IMR-90 (cell line): ENCODE data around the gene TFEB. TPM values are rescaled to one million over a fixed set of nuclear protein-coding genes. Genes with fewer than 3 reads are reported as not detected.

Experiments used
- ATAC-seq: fragments of 200-7000 bp; cut with Tn5 transposase; 2 replicates; pipeline ENCODE4 v1.9.1; 2020; ENCODE audit warnings: low read depth, mild to moderate bottlenecking, moderate library complexity
- BruUV-seq: library from RNA; stranded (reverse); fragments of 400-500 nt; replicated peaks from 2 replicates; lab custom pipeline; 2021; lab: Mats Ljungman, UMichigan
- CTCF ChIA-PET: fragments of 300-600 bp; formaldehyde crosslinking; extraction: SDS; loops from one replicate; lab custom pipeline; 2021; ENCODE audit warnings: antibody characterized with exemption; lab: Yijun Ruan, JAX
- POLR2A ChIA-PET: fragments of 300-600 bp; sonication (Branson Sonifier 250); formaldehyde crosslinking; loops from one replicate; lab custom pipeline; 2022; ENCODE audit warnings: antibody characterized with exemption; ENCODE audit not compliant: unreplicated experiment; lab: Charles Lee
- DNase-seq: peaks from one replicate; pipeline ENCODE4 v3.0.0; 2013
- H2AFZ ChIP-seq: replicated peaks from 2 replicates; pipeline ENCODE3; 2013; ENCODE audit warnings: low read length, mild to moderate bottlenecking; ENCODE audit not compliant: poor library complexity
- H2AK5ac ChIP-seq: 2 replicates; pipeline ENCODE4 v1.6.1; 2013; ENCODE audit warnings: low read depth, low read length, inconsistent platforms
- H2AK9ac ChIP-seq: replicated peaks from 2 replicates; pipeline ENCODE3; 2013; ENCODE audit warnings: mild to moderate bottlenecking, low read depth, low read length, moderate library complexity; ENCODE audit not compliant: poor library complexity
- H2BK120ac ChIP-seq: 2 replicates; pipeline ENCODE4 v1.6.1; 2013; ENCODE audit warnings: low read depth, low read length, inconsistent platforms
- H2BK15ac ChIP-seq: 3 replicates; pipeline ENCODE4 v1.6.1; 2013; ENCODE audit warnings: low read depth, low read length, inconsistent platforms
- H2BK20ac ChIP-seq: 2 replicates; pipeline ENCODE4 v1.6.1; 2013; ENCODE audit warnings: low read depth, mild to moderate bottlenecking, inconsistent platforms, low read length, moderate library complexity
- H2BK5ac ChIP-seq: 2 replicates; pipeline ENCODE4 v1.6.1; 2013; ENCODE audit warnings: mild to moderate bottlenecking, low read depth, low read length, inconsistent platforms; ENCODE audit not compliant: poor library complexity, severe bottlenecking
- H3K14ac ChIP-seq: replicated peaks from 2 replicates; pipeline ENCODE4 v1.6.1; 2013; ENCODE audit warnings: low read depth, low read length, inconsistent platforms
- H3K18ac ChIP-seq: 2 replicates; pipeline ENCODE4 v1.6.1; 2013; ENCODE audit warnings: low read depth, low read length, control low read depth
- H3K23ac ChIP-seq: 2 replicates; pipeline ENCODE4 v1.6.1; 2013; ENCODE audit warnings: low read depth, low read length, inconsistent platforms
- H3K27ac ChIP-seq: 2 replicates; pipeline ENCODE4 v1.5.1; 2013; ENCODE audit warnings: mild to moderate bottlenecking, control low read depth, low read length; ENCODE audit not compliant: insufficient read depth
- H3K27me3 ChIP-seq: 2 replicates; pipeline ENCODE4 v1.6.1; 2013; ENCODE audit warnings: low read length; ENCODE audit not compliant: control insufficient read depth, insufficient read depth
- H3K36me3 ChIP-seq: 2 replicates; pipeline ENCODE4 v1.6.1; 2013; ENCODE audit warnings: low read length, mixed read lengths; ENCODE audit not compliant: control insufficient read depth, insufficient read depth
- H3K4ac ChIP-seq: 2 replicates; pipeline ENCODE4 v1.6.1; 2013; ENCODE audit warnings: low read depth, low read length, inconsistent platforms
- H3K4me1 ChIP-seq: 2 replicates; pipeline ENCODE4 v1.6.1; 2013; ENCODE audit warnings: low read length, mixed read lengths; ENCODE audit not compliant: control insufficient read depth, insufficient read depth
- H3K4me2 ChIP-seq: 2 replicates; pipeline ENCODE4 v1.6.1; 2013; ENCODE audit warnings: low read depth, mild to moderate bottlenecking, control low read depth, low read length, moderate library complexity
- H3K4me3 ChIP-seq: 2 replicates; pipeline ENCODE4 v1.5.1; 2013; ENCODE audit warnings: low read depth, mild to moderate bottlenecking, control low read depth, low read length, moderate library complexity; ENCODE audit not compliant: insufficient read depth
- H3K56ac ChIP-seq: 2 replicates; pipeline ENCODE4 v1.6.1; 2013; ENCODE audit warnings: low read length, inconsistent platforms; ENCODE audit not compliant: insufficient read depth; ENCODE audit errors: extremely low read depth
- H3K79me1 ChIP-seq, 2 experiments: 2 replicates each; pipeline ENCODE4 v1.6.1; 2013; ENCODE audit warnings: low read length in 2 of 2, inconsistent platforms in 1 of 2, low read depth in 1 of 2
- H3K9ac ChIP-seq: 2 replicates; pipeline ENCODE4 v1.6.1; 2013; ENCODE audit warnings: low read depth, low read length, control low read depth
- H3K9me1 ChIP-seq: 2 replicates; pipeline ENCODE4 v1.6.1; 2013; ENCODE audit warnings: low read length, inconsistent platforms; ENCODE audit not compliant: insufficient read depth
- H3K9me3 ChIP-seq: 2 replicates; pipeline ENCODE4 v1.6.1; 2013; ENCODE audit warnings: low read length; ENCODE audit not compliant: control insufficient read depth, insufficient read depth
- H4K20me1 ChIP-seq: 2 replicates; pipeline ENCODE4 v1.6.1; 2013; ENCODE audit warnings: low read length, inconsistent platforms; ENCODE audit not compliant: insufficient read depth
- H4K5ac ChIP-seq: 2 replicates; pipeline ENCODE4 v1.6.1; 2013; ENCODE audit warnings: mild to moderate bottlenecking, low read depth, low read length, control low read depth
- H4K8ac ChIP-seq, 2 experiments: 2 replicates each; pipeline ENCODE4 v1.6.1; 2013; ENCODE audit warnings: low read depth in 2 of 2, low read length in 2 of 2, control low read depth in 1 of 2, inconsistent platforms in 1 of 2
- H4K91ac ChIP-seq: 2 replicates; pipeline ENCODE4 v1.6.1; 2013; ENCODE audit warnings: low read depth, low read length, inconsistent platforms; ENCODE audit not compliant: insufficient read depth
- BHLHE40 ChIP-seq: fragments of 150-350 bp; IDR thresholded peaks from 2 replicates; pipeline ENCODE4 v1.6.1; 2016; ENCODE audit warnings: mild to moderate bottlenecking, low read depth, low read length
- CEBPB ChIP-seq: IDR thresholded peaks from 2 replicates; pipeline ENCODE4 v1.6.1; 2012; ENCODE audit warnings: low read depth, low read length, improper control_type of control experiment
- CHD1 ChIP-seq: IDR thresholded peaks from 2 replicates; pipeline ENCODE4 v1.6.1; 2012; ENCODE audit warnings: low read depth, low read length, improper control_type of control experiment
- CTCF ChIP-seq: conservative IDR thresholded peaks from 2 replicates; pipeline ENCODE4 v1.5.1; 2012; ENCODE audit warnings: mild to moderate bottlenecking, low read depth, low read length, improper control_type of control experiment
- FOS ChIP-seq: fragments of 150-350 bp; IDR thresholded peaks from 2 replicates; pipeline ENCODE4 v1.6.1; 2016; ENCODE audit warnings: low read depth, low read length
- MAFK ChIP-seq: IDR thresholded peaks from 2 replicates; pipeline ENCODE4 v1.6.1; 2012; ENCODE audit warnings: low read depth, low read length, improper control_type of control experiment
- MAZ ChIP-seq: IDR thresholded peaks from 2 replicates; pipeline ENCODE4 v1.6.1; 2012; ENCODE audit warnings: low read depth, mild to moderate bottlenecking, low read length, improper control_type of control experiment, moderate library complexity, borderline replicate concordance
- MXI1 ChIP-seq: IDR thresholded peaks from 2 replicates; pipeline ENCODE4 v1.6.1; 2012; ENCODE audit warnings: low read depth, mild to moderate bottlenecking, low read length, moderate library complexity, borderline replicate concordance
- POLR2A ChIP-seq: IDR thresholded peaks from 2 replicates; pipeline ENCODE4 v1.6.1; 2012; ENCODE audit warnings: mild to moderate bottlenecking, low read depth, low read length
- RCOR1 ChIP-seq: IDR thresholded peaks from 2 replicates; pipeline ENCODE4 v1.6.1; 2012; ENCODE audit warnings: mild to moderate bottlenecking, low read length, improper control_type of control experiment; ENCODE audit not compliant: insufficient replicate concordance
- USF2 ChIP-seq: fragments of 150-350 bp; IDR thresholded peaks from 2 replicates; pipeline ENCODE4 v1.6.1; 2017; ENCODE audit warnings: mild to moderate bottlenecking, antibody characterized with exemption, low read length, low read depth
- WGBS, 2 experiments: methylation state at CpG; one replicate each; pipeline versions ENCODE4 v1.1.5 to v1.1.7; 2013; ENCODE audit warnings: missing lambda C conversion rate in 2 of 2; ENCODE audit not compliant: insufficient read length in 1 of 2; ENCODE audit errors: extremely low coverage in 2 of 2; 5-methylcytosine and 5-hydroxymethylcytosine counted together
- dilution Hi-C: fragments of 300-500 bp; cut with HindIII; formaldehyde crosslinking; loops from one replicate; pipeline ENCODE4 v1.14.3; 2018; ENCODE audit warnings: low sequenced_read_pairs; ENCODE audit not compliant: unreplicated experiment
- in situ Hi-C: fragments of 300-500 bp; cut with MboI; formaldehyde crosslinking; loops from 3 replicates; pipeline ENCODE4 v1.14.3; 2019; ENCODE audit warnings: low sequenced_read_pairs, inconsistent platforms, mixed read lengths
- intact Hi-C: fragments of 100-400 bp; cut with micrococcal nuclease; formaldehyde crosslinking; loops from 2 replicates; pipeline ENCODE4 v1.10.0; 2022
- polyA plus RNA-seq, 3 experiments: library from polyadenylated mRNA; depleted of rRNA; stranded (reverse); fragments of >200 nt; gene quantifications; 2 replicates each; pipeline ENCODE4 v1.2.3, GENCODE V29; 2012; ENCODE audit warnings: low replicate concordance in 1 of 3
- total RNA-seq: library from RNA; depleted of rRNA; stranded (reverse); fragments of >200 nt; gene quantifications from 2 replicates; pipeline ENCODE4 v1.2.3, GENCODE V29; 2012

Gene TFEB
- total and polyA plus RNA-seq, 2 of the 4 experiments (the other 2 are of a cell fraction): 4.5 to 4.9 TPM

- Histone ChIP-seq H3K9me1 (peaks cover 4% of the 10 kb centered on the region), H2AK5ac (no peak overlapping the region), H3K4me3 (no peak overlapping the region), H3K9me3 (no peaks in the 10 kb centered on the region), H4K91ac (no peak overlapping the region), H2BK15ac (no peak overlapping the region), H2BK120ac (no peak overlapping the region), H3K4ac (no peak overlapping the region), H4K8ac (no peak overlapping the region), H3K18ac (no peak overlapping the region), H3K27me3 (no peaks in the 10 kb centered on the region), H4K5ac (no peak overlapping the region), H3K27ac (no peak overlapping the region), H2AFZ (no peak overlapping the region), H3K79me1 (0 out of 4 replicates have a peak, but pooled peaks cover 0 to 3% of the 10 kb centered on the region in 2 experiments), H3K4me2 (no peak overlapping the region), H2BK20ac (no peak overlapping the region), H3K14ac (no peak overlapping the region), H3K36me3 (no peaks in the 10 kb centered on the region), H3K4me1 (peaks cover 26% of the 10 kb centered on the region), H2AK9ac (no peak overlapping the region), H2BK5ac (no peak overlapping the region), H3K9ac (no peak overlapping the region), H4K20me1 (no peaks in the 10 kb centered on the region), H3K23ac (no peak overlapping the region), H3K56ac (no peak overlapping the region)
- dilution Hi-C loops: no loop called here
- intact Hi-C loops: no loop called here
- ChIA-PET CTCF (interaction anchor here (0.7 kb wide), 1 partner anchor 128 kb away, joined by 3 read pairs; no protein-coding TSS in a partner anchor), POLR2A (no interaction called here)
- in situ Hi-C loops: no loop called here
- no peak for ATAC-seq
- DNase-seq: no peak
- 92% methylated on average over 5 of the region's 10 CpGs; no CpG with 5 or more reads in 1 of the 2 experiments for WGBS, 2 experiments
- BruUV-seq: no TSS peak
- TF ChIP-seq POLR2A (no peak), MAZ (no peak), CEBPB (no peak), BHLHE40 (no peak), MXI1 (no peak), RCOR1 (no peak), CTCF (no peak), USF2 (no peak), FOS (no peak), MAFK (no peak), CHD1 (no peak)
These were observed 33.2 kb downstream of the TFEB start for GRCh38 chr6:41702089-41702745.
